Measurements from ENCODE around the gene NAALADL2.
"Not testable (repeated sequence)": the region's sequence is repeated elsewhere in the genome, so short reads cannot be mapped to it uniquely, and the experiment has no call there.

NAALADL2 gene

DNA sequence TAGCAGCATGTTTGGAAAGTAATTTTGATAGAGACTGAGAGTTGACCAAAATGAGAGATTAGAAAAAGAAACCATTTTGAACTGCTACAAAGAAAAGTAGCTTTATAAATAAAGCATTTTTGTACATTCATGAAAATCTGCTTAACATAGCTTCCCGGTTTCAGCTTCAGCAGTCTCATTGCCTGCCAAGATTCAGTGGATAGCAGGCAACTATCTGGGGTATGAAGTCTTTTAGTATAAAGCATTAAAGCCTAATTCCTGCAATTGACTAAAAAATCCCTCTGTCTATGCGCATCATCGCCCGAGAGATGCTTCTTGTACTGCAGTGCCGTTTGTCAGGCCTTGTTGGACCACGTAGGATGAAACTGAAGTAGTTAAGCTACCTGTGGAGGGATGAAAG, 588.4 kb downstream of the NAALADL2 start:
- DNase-seq = no peak

DNA sequence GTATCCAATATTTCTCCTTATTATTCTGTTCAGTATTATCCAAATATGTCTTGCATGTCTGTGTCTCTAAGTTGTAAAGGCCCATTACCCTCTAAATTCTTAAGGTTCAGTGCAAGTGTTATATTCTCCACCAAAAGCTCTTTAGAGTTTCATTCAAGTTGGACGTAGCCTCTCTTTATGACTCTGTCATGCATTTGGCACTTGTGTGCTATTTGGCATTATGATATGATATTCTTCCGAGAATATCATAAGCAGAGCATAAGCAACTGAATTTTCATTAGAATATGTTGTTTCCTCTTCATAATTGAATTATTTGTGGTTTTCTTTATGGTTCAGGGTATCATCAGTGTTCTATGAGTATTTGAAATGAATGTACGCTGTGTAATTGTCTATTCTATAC, 594.2 kb downstream of the NAALADL2 start:
- DNase-seq = no peak

DNA sequence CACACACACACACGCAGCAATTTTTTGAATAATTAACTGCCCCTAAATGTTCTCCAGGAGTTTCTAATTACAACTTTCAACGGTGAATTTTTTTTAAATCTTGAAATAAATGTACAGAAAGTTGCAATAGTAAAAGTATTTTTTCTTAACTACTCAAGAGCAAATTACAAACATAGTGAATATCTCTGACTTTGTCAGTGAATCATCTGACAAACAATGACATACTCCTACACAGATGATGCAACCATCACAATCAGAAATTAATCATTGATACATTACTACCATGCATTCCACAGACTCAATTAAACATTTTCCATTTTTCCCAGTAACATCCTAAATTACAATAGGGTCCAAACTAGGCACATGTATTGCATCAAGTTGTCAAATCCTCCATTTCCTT, 597.3 kb downstream of the NAALADL2 start:
- no peak for DNase-seq

DNA sequence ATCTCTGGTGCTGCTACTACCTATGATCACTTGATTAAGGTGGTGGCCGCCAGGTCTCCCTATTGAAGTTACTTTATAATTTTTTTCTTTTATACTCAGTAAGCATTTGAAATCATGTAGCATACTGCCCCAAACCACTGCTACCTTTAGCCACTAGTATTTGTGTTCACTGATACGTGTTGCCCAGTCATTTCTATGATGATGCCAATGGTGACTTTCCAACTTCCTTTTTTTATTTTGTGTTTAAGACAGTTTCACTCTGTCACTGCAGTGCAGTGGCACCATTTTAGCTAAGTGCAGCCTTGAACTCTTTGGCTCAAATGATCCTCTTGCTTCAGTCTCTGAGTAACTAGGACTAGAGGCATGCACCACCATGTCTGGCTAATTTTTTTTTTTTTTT, 598.2 kb downstream of the NAALADL2 start:
- DNase-seq = no peak

DNA sequence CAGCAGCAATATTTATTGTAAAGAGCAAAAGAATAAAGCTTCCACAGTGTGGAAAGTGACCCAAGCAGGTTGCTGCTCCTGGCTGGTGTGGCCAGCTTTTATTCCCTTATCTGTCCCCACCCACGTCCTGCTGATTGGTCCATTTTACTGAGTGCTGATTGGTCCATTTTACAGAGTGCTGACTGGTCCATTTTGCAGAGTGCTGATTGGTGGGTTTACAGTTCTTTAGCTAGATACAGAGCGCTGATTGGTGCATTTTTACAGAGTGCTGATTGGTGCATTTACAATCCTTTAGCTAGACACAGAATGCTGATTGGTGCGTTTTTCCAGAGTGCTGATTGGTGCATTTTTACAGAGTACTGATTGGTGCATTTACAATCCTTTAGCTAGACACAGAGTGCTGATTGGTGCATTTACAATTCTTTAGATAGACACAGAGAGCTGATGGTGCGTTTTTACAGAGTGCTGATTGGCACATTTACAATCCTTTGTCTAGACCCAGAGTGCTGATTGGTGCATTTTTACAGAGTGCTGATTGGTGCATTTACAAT, 601.8 kb downstream of the NAALADL2 start:
- DNase-seq = not testable (repeated sequence)

DNA sequence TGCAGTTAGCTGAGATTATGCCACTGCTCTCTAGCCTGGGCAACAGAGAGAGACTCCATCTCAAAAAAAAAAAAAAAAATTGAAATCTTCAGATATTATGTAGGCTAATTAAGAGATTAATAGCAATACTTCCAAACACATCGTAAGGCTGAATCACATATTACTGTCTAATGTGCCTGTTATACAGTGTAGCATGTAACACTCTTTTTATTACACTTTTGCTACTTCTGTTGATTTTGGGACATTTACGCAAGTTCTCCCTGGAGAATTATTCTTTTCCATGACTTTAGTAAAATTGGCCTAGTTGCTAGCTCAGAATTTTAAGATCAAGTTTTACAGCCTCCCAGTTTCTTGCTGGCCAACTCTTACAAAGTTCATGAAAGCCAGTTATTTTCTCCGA, 605.2 kb downstream of the NAALADL2 start:
- no peak for DNase-seq

DNA sequence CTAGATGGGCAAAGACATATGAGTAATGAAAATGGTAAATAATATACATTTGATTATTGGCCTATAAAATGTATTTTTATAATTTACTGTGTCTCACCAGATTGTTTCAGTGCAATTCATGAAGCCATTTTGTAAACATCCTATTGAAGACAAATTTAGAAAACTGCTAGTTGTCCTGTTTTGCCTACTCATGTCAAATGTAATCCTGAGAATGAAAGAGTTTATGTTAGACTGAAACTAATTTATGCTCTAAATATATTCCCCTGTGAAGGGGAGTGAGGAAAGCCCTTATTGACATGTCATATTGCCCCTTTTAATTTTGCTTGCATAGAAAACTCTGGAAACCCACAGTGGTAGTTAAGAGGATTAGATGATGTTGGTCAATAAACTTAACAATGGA, 610.0 kb downstream of the NAALADL2 start:
- no peak for DNase-seq

DNA sequence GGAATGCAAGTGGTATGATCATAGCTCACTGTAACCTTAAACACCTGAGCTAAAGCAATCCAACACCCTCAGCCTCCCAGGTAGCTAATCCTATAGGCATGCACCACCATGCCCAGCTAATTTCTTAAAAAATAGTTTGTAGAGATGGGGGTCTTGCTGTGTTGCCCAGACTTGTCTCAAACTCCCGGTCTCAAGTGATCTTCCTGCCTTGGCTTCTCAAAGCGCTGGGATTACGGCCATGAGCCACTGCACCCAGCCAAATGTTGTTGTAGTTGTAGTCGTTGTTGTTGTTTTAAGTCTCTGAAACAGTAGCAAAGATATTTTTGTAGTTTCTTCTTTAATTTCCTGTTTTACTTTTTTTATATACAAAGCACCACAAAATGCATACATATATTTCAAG, 616.6 kb downstream of the NAALADL2 start:
- no peak for DNase-seq

DNA sequence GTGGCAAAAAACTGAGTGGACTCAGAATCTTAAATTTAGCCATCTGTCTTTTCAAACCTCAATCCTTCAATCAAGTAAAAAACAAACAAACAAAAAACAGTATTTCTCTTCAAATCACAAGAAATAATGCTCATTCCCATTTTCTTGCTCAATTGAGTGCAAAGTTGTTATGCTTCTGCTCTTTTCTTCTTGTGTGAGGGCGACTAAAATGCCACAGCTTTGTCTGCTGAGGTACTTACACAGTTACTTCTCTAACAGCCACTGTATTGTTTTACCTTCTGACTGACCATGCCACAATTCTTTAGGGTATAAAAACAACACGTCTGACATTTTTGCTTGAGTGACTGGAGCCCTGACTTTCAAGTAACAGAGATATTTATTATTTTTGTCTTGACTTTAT, 617.4 kb downstream of the NAALADL2 start:
- no peak for DNase-seq

DNA sequence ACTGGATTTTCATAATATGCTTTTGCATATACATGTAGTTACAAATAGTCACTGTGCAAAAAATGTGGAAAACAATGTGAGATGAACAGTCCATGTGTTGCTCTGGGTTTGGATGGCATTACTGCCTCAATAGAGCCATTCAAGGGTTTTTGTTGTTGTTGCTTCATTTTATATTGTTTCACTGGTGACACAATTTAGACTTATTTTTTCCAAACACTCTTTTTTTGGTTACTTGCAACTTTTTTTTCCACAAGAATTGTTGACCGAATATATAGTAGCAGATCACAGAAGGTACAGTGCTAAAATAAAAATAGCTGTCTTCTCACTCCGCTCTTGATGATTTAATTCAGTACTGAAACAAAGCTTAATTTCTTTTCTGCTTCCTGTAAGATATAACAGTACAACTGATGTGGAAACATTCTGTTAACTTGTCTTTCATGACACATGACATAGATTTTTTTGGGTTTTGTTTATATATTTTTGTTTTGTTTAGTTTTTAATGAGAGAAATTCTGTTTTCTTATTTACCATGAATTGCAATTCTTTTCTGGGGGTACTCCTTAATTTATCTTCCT, 618.6 kb downstream of the NAALADL2 start:
- no peak for DNase-seq

DNA sequence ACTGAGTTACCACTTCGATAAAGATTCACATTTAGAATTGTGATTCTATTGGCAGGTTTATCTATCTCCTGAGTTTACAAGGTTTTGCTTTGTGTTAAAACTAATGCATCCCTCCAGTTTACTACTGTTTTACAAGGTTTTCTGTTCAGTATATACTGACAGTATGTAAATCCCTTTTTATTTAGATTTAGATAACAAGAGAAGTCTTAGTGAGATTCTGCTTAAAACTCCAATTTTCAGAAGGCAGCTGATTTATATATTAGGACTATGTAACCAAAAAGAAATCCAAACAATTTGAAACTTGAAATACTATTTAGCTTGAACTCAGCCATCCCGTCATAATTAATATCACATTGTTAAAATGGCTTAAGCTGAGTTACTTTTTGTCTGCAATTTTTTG, 619.2 kb downstream of the NAALADL2 start:
- DNase-seq = no peak

DNA sequence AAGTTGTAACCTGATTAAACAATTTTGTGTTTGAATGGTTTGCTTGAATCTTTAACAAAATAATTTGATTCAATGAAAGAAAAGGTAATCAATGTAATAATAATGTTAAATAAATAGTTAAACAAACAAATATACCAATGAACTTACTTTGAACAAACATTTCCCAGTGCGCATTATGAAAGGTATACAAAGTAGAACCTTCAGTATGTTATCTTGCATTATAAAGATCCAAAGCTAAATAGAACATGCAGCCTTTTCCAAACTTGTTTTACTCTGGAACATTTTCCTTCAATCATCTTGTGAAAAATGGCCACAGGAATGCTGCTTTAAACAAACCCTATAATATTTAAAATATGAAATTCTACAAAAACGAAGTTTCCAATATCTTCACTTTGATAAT, 620.0 kb downstream of the NAALADL2 start:
- DNase-seq = no peak

DNA sequence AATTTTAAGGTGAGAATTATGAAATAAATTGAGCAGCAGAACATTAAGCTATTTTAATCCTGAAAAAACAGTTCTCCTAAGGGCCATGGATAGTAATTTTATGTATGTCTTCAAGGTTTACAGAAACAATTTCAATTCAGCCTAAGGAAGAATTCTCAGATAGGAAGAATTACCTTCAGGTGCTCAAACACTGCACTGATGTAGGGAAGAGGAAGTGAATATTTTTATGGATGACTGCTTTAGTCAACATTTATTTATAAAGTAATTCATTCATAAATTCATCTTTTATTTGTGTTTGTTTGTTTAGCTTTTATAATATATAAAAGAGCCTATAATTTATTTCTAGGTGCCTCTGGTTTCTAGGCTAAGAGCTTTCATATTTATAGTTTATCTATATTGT, 620.7 kb downstream of the NAALADL2 start:
- no peak for DNase-seq

DNA sequence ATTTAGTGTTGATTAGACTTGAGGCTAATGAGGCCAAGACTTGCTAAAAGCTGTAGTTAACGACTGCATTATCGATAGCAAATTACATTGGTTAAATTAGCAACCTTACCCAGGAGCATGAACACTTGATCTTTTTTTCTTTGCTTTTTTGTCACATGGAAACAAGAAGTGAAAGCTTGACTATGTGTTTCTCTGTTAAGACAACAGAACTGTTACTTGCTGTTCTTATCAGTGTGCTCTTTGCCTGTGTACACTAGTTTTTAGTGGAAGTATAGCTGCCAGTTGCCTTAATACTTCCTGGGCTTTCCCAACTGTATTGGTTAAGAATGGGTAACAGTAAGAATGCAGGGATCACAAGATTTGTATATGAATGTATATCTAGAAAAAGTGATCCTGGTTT, 625.5 kb downstream of the NAALADL2 start:
- no peak for DNase-seq

DNA sequence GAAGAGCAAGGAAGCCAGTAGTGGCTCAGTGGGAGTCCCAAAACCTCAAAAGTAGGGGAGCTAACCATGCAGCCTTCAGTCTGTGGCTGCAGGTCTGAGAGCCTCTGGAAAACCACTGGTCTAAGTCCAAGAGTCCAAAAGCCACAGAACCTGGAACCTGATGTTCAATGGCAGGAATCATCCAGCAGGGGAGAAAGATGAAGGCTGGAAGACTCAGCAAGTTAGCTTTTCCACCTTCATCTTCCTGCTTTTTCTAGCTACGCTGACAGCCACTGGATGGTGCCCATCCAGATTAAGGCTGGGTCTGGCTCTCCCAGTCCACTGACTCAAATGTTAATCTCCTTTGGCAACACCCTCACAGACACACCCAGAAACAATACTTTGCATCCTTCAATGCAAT, 626.3 kb downstream of the NAALADL2 start:
- DNase-seq = no peak

DNA sequence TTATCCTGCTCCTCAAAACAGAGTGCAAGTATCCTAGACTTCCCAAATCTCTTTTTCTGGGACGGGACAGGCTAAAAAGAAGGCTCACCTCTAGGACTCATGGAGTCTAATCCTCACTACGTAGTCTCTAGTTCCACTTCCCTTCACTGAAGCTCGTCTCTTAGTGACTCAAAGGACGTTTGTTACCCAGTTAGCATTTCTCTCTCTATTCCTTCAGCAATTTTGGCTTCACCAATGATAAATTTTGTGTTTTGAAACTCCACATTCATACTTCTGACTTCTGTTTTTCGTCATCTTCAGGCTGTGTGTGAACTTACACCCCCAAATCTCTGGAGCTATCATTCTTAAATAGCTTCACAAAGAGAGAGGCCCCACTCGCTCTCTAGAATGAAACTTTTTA, 627.1 kb downstream of the NAALADL2 start:
- no peak for DNase-seq

DNA sequence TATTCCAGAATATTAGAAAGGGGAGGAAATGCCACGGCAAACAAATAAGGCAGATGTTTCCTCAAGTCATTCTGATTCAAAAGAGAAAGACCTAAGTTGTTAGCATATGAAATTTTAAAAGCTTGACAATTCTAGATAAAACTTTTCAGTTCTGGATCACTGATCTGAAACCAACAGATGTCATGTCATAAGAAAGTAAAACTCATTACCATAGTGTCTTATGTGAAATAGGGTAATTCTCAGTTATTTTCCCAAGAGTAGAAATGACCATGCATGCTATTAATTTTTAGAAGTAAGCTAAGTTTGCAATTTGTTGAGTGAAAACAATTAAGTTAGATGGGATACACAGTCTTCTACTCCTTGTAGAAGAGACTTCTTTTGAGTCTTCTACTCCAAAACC, 630.3 kb downstream of the NAALADL2 start:
- DNase-seq = no peak

DNA sequence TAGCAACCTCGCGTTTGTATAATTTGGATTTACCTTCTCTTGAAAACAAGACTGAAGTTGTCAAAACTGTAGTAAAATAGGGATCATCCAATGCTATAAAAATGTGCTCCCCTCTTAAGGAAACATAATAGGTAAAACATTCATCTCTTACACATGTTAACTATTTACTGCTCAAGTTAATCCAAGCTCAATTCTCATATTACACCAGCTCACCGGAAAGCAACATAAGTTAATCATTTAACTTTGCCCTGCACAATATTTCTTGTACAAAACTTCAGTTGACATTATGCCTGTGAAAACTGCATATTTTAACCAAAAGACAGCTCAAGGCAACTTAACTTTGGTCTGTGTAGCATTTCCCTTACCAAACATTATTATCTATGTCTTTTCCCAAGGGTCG, 634.2 kb downstream of the NAALADL2 start:
- DNase-seq = no peak

DNA sequence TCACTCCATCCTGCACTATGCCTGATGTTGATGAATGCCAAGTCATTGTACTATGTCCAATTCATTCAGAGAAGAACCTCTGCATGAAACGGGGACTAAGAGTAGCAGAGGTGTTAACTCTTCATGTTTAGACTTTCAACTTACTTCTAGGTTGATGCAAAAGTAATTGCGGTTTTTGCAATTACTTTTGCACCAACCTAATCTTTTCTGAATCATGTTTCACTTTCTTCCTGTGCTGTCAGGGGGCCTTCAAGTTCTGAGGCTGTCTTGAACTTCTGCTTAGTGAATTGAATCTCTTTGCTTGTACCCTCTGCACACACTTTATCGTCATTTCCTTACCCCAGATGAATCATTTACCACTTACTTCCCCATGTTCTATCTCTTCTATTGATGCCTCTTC, 636.2 kb downstream of the NAALADL2 start:
- DNase-seq = no peak

DNA sequence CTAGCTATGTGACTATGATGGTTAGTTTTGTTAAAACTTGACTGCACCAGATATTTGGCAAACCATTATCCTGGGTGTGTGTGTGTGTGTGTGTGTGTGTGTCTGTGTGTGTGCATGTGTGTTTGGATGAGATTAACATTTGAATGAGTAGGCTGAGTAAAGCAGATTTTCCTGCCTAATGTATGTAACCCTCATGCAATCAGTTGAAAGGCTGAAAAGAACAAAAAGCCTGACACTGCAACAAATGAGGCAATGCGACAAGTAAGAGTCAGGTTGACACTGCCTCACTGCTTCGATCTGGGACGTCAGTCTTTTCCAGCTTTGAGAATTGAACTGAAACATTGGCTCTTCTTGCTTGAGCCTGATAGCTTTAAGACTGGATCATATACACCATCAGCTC, 643.0 kb downstream of the NAALADL2 start:
- no peak for DNase-seq

DNA sequence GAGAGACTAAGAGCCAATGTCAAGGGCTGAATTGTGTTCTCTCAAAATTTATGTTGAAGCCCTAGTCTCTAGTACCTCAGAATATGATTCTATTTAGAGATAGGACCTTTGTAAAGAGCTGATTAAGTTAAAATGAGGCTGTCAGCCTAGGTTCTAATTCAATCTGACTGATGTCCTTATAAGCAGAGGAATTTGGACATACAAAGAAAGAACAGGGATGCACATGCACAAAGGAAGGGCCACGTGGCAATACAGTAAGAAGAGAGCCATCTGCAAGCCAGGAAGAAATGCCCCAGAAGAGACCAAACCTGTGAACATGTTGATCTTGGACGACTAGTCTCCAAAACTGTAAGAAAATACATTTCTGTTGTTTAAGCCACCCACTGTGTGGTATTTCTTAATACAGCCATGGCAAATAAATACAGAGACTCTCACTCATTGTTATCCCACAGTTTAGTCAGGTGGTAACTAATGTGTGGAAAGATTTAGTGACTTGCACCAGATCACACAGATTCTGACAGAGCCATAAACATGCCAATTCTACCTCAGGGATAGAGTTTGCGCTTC, 652.2 kb downstream of the NAALADL2 start:
- DNase-seq = no peak

DNA sequence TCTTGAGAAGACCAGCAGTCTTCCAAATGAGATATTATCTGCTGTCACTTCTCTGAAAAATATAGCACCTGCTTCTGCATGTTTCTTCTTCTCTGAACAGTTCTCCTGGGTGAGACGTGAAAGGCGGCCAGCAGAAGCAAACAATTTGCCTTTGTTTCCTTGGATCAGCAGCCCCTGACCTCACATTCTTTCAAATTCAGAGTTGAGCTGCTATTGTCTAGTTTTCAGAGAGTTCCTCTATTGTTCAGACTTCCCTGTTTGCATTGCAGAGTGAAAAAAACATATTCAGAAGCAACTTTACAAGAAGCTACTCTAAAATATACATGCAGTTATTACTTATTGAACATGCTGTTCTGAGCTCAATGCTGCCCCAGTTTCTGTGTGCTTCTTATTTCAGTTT, 653.6 kb downstream of the NAALADL2 start:
- DNase-seq = no peak

DNA sequence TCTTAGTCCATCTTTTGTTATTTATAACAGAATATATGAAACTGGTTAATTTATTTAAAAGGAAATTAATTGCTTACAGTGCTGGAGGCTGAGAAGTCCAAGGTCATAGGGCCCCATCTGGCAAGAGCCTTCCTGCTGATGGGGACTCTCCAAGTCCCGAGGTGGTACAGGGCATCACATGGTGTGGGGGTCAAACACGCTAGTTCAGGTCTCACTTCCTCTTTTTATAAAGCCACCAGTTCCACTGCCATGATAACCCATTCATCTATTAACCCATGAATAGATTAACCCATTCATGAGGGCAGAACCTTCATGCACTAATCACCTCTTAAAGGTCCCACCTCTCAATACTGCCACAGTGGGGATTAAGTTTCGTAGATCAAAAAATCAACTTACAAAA, 659.3 kb downstream of the NAALADL2 start:
- no peak for DNase-seq

DNA sequence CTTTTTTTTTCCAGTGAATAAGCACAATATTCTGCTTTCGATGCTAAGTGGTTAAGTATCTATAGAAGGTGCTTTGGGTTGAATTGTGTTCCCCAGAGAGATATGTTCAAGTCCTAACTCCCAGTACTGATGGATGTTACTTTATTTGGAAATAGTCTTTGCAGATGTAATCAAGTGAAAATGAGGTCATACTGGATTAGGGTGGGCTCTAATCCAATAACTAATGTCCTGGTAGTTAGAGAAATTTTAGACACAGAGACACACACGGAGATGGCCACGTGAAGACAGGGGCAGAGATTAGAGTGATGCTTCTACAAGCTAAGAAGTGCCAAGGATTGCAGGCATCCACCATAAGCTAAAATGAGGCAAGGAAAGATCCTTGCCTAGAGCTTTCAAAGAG, 662.3 kb downstream of the NAALADL2 start:
- DNase-seq = no peak

DNA sequence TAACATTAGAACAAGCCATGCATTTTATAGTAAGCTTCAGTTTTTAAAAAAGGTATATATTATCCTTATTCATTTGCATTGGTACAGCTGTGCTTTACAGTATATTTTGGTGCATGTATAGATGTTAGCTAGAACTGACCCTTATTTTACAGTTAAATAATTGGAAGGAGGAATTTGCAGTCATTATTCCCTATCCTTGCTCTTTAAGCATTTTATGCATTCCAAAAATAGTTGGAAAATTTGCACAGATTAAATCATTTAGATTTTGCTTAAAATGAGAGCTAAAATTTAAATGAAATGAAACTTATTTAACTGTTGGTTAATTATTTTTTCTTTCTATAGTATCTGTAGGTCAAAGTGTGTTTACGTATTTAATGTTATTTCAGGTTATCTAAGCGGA, 667.1 kb downstream of the NAALADL2 start:
- DNase-seq = no peak

Data from SW 1271 (cell line).